Measurements from ENCODE around the gene NEUROD2.
A peak's percentile ranks its signal among the peaks of the same experiment; 100 is the strongest.

The NEUROD2 gene

DNA sequence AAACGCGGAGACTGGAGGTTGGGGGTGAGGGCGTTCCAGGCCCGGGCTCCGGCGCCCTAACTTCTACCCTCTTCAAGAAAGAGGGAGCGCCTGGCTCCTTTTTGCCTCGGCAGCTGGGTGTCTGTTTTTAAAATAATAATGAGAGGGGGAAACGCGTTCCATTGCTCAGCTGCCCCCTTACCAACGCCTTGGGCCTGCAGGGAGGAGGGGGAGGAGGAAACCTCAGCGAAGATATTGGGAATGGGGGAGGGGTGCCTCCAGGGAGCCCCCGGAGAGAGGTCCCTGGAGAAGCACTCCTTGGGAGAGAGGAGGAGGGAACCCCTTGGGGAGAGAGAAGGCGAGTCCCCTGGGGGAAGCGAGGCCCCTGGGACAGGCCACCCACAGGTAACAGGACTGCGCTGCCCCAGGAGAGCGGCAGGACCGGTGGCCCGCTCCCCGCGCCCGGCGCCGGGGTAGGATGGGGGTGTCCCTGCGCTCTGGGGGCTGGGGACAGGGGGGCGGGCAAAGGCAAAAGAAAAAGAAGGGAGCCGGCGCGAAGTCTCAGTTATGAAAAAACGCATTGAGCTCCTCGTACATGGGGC, 2.7 kb downstream of the NEUROD2 start:
- H3K4me1 Mint-ChIP-seq (ENCODE audit: low read depth): peaks cover 24% of the 10 kb centered on the region
- DNase-seq: no peak
- H3K36me3 Mint-ChIP-seq (ENCODE audit: low read depth): no peaks in the 10 kb centered on the region
- no peaks in the 10 kb centered on the region for H3K9me3 Mint-ChIP-seq
- H3K4me3 Mint-ChIP-seq: peak overlapping the region; percentile 39
- no peak overlapping the region for H3K27ac Mint-ChIP-seq
- H3K27me3 Mint-ChIP-seq: peaks cover 90% of the 10 kb centered on the region

DNA sequence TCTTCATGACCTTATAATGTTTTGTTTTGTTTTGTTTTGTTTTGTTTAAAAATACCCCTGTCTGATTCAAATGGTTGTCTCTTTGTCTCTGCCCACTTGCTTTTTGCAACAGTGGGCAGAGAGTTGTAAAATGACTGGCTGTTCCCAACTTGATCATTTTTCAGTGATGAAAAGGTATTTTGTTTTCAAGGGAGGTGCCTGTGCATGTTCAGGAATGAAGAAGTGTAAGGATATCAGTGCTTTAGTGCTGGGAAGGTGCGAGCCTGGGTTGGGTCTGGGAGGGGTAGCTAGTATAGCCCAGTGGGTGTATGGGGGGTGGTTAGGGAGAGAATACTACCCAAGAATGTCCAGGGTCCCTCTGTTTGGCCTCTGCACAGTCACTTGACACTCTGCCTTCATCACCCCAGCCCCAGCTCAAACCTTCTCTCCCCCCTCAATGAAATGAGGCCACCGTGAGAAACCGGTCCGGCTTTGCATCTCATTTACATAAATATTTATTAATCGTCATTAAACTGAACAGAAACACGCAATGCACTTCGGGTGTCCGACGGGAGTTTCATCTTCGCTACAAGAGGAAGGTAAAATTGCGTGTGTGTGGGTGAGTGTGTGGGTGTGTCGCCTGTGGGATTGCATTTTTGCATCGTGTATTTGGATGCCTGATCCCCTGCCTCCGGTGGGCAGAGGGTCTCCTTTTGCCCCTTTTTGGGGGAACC, 4.3 kb downstream of the NEUROD2 start:
- Mint-ChIP-seq H3K27ac (no peak overlapping the region), H3K36me3 (ENCODE audit: low read depth) (no peaks in the 10 kb centered on the region), H3K27me3 (peaks cover 88% of the 10 kb centered on the region), H3K4me3 (no peak overlapping the region), H3K9me3 (no peaks in the 10 kb centered on the region), H3K4me1 (ENCODE audit: low read depth) (peaks cover 33% of the 10 kb centered on the region)
- no peak for DNase-seq

DNA sequence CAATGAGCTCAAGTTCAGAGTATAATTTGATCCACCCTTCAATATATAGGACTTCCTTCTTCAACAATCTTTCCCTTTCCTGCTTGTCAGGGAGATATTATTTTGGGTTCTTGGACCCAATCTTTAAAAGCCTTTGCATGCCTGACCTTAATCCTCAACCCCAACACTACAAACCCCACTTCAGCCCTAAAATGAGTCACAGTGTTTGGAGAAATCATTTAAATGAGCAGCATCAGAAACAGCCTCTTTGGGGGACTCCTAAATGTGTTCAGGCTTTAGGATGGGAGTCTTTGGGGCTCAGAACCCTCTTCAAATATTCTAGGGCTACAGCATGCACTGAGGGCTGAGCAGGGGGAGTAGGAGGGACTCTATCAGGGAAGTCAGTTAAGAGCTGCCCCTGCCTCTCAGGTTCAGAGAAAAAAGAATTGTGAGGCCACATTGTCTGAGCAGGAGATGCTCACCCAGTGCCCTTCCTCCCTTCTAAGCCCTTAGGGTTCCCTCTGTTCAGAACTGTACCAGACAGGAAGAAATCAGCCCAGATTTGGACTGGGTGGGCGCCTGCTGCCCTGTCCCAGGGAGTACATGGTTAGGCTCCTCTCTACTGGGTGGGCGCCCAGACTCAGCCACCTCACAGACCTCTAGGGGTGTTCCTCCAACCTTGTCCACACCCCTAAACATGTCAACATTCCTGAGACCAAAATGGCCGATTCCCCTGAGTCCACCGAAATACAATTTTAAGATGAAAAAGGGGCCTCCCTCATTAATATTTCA, 5.0 kb downstream of the NEUROD2 start:
- H3K36me3 Mint-ChIP-seq (ENCODE audit: low read depth): no peaks in the 10 kb centered on the region
- no peak for DNase-seq
- H3K27ac Mint-ChIP-seq: no peak overlapping the region
- H3K27me3 Mint-ChIP-seq: peaks cover 89% of the 10 kb centered on the region
- H3K9me3 Mint-ChIP-seq: no peaks in the 10 kb centered on the region
- peaks cover 39% of the 10 kb centered on the region for H3K4me1 Mint-ChIP-seq (ENCODE audit: low read depth)
- no peak overlapping the region for H3K4me3 Mint-ChIP-seq

DNA sequence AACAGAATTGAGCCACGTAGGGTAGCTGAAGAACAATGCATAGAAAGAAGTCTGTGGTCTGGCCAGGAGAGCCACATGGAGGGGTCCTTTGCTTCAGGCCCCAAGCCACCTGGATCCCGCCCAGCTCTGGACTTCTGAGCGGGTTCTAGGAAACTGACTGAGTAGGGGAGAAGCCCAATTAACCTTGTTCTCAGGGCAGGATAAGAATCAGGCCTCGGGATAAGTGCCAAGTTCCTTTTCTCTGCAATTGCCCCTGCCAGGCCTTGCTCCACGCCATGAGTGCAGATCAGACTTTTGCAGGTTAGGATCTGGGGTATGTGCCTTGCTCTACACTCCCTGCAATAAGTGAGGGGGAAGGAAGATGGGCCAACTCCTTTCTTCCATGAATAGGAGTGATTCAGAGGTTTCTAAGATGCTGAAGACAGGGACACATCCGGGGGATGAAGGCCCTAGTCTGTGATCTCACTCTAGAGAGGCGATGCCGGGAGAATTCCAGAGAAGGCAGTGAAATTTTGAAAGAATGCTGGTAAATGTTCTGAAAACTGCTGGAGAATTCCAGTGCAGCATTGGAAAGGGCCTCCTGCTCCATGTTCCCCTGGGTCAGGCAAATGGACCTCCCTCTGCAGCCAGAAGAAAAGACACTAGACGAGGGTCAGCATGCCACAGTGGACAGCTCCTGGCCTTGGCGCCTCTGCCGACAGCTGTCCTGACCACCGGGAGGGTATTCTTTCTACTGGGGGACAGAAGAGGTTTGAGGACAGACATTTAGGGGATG, 5.8 kb downstream of the NEUROD2 start:
- no peaks in the 10 kb centered on the region for H3K36me3 Mint-ChIP-seq (ENCODE audit: low read depth)
- peaks cover 90% of the 10 kb centered on the region for H3K27me3 Mint-ChIP-seq
- no peaks in the 10 kb centered on the region for H3K9me3 Mint-ChIP-seq
- no peak for DNase-seq
- H3K27ac Mint-ChIP-seq: no peak overlapping the region
- peaks cover 42% of the 10 kb centered on the region for H3K4me1 Mint-ChIP-seq (ENCODE audit: low read depth)
- H3K4me3 Mint-ChIP-seq: no peak overlapping the region

DNA sequence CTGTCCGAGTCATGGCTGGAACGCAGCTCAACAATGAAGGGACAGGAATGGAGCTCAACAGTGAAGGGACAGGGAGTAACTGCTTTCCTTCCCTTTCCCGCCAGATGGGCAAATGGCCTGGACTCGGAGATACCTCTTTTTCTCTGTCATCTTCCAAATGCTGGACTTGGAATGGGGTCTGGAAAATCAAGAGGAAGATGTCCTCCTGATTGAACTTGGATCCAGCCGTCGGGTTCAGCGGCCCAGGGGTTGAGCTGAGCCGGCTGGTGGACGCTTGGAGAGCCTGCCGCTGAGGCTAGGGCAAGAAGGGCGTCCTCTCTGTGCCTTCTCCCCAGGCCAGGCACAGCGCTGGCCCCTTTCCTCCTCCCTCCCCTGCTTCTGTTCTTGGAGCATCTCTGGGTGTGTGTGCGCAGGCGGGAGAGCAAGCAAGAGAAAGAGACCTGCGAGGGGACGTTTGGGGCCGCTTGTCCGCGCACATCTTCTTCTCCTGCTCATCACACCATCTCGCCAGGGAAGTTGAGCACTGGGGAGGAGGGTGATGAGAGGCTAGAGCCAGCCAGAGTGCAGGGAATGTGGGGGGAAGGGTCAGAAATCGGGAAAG, 6.6 kb downstream of the NEUROD2 start:
- Mint-ChIP-seq H3K4me1 (ENCODE audit: low read depth) (peaks cover 42% of the 10 kb centered on the region), H3K9me3 (no peaks in the 10 kb centered on the region), H3K36me3 (ENCODE audit: low read depth) (no peaks in the 10 kb centered on the region), H3K27ac (no peak overlapping the region), H3K4me3 (no peak overlapping the region), H3K27me3 (peaks cover 94% of the 10 kb centered on the region)
- no peak for DNase-seq

- Mint-ChIP-seq H3K27me3 (peaks cover 96% of the 10 kb centered on the region), H3K4me1 (ENCODE audit: low read depth) (peaks cover 38% of the 10 kb centered on the region), H3K27ac (no peak overlapping the region), H3K4me3 (no peak overlapping the region), H3K9me3 (no peaks in the 10 kb centered on the region), H3K36me3 (ENCODE audit: low read depth) (no peaks in the 10 kb centered on the region)
- DNase-seq: no peak
Observed at GRCh38 chr17:39600288-39600996, 7.3 kb downstream of the NEUROD2 start.

DNA sequence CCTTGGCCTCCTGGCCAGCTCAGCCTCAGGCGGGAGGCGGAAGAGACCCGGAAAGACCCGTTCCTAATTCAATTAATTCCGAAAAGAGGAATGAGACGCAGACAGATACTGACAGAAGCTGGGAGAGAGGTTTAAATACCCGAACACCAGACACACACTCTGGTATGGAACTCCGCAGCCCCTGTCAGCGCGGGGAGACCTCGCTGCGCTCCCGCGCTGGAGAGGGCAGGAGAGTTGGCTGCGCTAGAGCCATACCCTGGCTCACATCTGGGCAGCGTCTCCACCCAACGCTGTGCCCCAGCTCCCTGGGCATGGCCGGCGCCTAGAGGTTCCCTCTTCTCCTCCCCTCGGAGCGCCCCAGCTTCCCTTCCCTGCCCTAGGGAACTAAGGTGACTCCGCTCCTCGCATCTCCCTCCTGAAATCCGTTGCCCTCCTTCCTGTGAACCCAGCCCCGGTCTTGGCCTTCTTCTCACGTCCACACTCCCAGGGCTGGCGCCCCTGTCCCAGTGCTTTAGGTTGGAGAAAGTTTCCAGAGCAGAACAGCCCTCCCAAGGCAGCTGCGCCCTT, 8.0 kb downstream of the NEUROD2 start:
- Mint-ChIP-seq H3K4me3 (no peak overlapping the region), H3K4me1 (ENCODE audit: low read depth) (peaks cover 33% of the 10 kb centered on the region), H3K27me3 (peaks cover 97% of the 10 kb centered on the region), H3K9me3 (no peaks in the 10 kb centered on the region), H3K27ac (peak overlapping the region; percentile 61), H3K36me3 (ENCODE audit: low read depth) (no peaks in the 10 kb centered on the region)
- no peak for DNase-seq

- Mint-ChIP-seq H3K27me3 (peaks cover 98% of the 10 kb centered on the region), H3K9me3 (no peaks in the 10 kb centered on the region), H3K36me3 (ENCODE audit: low read depth) (no peaks in the 10 kb centered on the region), H3K27ac (no peak overlapping the region), H3K4me1 (ENCODE audit: low read depth) (peaks cover 32% of the 10 kb centered on the region), H3K4me3 (no peak overlapping the region)
- DNase-seq: no peak
Observed at GRCh38 chr17:39599004-39599664, 8.6 kb downstream of the NEUROD2 start.

DNA sequence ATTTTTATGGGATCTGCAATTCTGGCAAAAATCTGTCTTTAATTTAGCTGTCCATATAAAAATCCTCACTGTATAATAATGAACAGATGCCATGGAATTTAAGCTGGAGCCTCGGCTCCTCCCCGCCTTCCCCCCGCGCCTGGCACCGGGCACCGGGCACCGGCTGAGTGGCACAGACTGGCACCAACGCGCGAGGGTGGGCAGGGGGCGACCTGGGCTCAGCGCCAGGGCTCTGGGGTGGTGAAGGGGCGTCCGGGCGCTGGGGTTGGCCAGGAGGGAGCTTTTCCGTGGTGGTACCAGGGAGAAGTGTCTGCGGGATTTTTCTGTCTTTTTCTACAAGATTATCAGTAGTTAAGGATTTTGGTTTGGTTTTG, 9.1 kb downstream of the NEUROD2 start:
- Mint-ChIP-seq H3K9me3 (no peaks in the 10 kb centered on the region), H3K27me3 (peaks cover 98% of the 10 kb centered on the region), H3K4me1 (ENCODE audit: low read depth) (peaks cover 29% of the 10 kb centered on the region), H3K27ac (no peak overlapping the region), H3K36me3 (ENCODE audit: low read depth) (no peaks in the 10 kb centered on the region), H3K4me3 (no peak overlapping the region)
- no peak for DNase-seq

GRCh38 chr17:39598047-39598481, 9.7 kb downstream of the NEUROD2 start:
- Mint-ChIP-seq H3K27me3 (peaks cover 98% of the 10 kb centered on the region), H3K4me1 (ENCODE audit: low read depth) (peaks cover 25% of the 10 kb centered on the region), H3K9me3 (no peaks in the 10 kb centered on the region), H3K27ac (no peak overlapping the region), H3K36me3 (ENCODE audit: low read depth) (no peaks in the 10 kb centered on the region), H3K4me3 (no peak overlapping the region)
- DNase-seq: no peak

DNA sequence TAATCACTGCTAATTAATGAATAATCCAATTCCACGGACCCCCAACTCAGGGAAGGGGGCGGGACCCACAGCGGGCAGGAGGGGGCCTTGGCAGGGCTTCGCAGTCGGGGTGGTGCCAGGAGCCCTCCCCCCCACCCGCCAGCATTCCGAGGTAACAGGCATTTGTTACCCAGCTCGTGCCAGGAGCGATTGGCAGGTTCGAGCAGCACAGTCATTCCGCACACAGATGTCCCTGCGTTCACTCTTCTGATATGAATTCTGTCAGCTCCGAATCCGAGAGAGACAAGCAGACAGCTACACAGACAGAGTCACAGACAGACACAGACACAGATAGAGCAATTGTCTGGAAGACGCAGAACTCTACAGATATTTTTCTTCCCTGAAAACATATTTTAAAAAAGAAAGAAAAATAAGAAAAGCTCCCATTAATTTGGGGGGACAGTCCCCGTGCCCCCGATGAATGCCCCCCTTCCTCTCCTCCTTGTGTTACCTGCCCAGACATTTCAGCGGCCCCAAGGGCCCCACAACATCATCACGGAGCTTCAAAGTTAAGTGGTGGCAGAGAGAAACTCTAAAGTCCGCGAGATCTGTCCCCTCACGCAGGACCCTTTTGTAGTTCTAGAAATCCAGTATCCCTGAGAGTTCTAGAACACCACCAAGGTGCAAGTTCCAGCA, 10.2 kb downstream of the NEUROD2 start:
- H3K27me3 Mint-ChIP-seq: peaks cover 98% of the 10 kb centered on the region
- H3K4me1 Mint-ChIP-seq (ENCODE audit: low read depth): peaks cover 25% of the 10 kb centered on the region
- H3K4me3 Mint-ChIP-seq: no peak overlapping the region
- no peak for DNase-seq
- no peak overlapping the region for H3K27ac Mint-ChIP-seq
- no peaks in the 10 kb centered on the region for H3K36me3 Mint-ChIP-seq (ENCODE audit: low read depth)
- no peaks in the 10 kb centered on the region for H3K9me3 Mint-ChIP-seq

DNA sequence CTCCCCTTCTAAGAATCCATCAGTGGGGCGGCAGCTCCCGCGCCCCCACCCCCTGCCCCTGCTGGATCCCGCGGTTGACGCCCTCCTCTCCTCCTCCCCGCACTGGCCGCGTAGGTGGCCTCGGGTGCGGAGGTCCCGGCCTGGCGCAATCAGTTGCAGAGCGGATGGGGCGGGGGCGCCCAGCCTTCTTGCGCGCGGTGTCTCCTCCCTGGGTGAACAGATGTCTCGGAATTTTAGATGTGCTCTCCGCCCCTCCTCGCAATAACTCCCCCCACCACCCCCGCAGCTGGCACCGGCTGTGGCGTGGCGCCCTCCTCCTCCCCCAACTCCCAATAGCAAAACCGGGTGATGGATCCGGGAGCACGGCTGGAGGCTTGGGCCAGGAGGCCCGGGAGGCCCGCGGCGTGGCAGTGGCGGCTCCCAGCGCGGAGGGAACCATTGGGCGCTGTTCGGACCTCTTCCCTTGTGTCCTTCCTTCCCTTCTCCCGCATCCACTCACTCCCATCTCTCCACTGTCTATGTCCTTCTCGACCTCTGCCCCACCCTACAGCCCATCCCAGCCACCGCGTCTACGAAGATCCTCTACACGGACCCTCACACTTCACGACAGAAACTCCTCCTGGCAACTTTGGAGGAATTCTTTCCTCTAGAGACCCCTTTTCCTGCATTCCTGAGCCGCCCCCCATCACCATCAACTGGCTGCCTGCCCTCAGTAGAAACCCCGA, 11.0 kb downstream of the NEUROD2 start:
- H3K27ac Mint-ChIP-seq: no peak overlapping the region
- peaks cover 98% of the 10 kb centered on the region for H3K27me3 Mint-ChIP-seq
- H3K36me3 Mint-ChIP-seq (ENCODE audit: low read depth): no peaks in the 10 kb centered on the region
- H3K4me3 Mint-ChIP-seq: no peak overlapping the region
- peaks cover 25% of the 10 kb centered on the region for H3K4me1 Mint-ChIP-seq (ENCODE audit: low read depth)
- no peak for DNase-seq
- H3K9me3 Mint-ChIP-seq: no peaks in the 10 kb centered on the region

All from activated T-cell treated with anti-CD3 and anti-CD28 coated beads, Interleukin-2, amount 50 U/mL, for 24 hours (primary cell).